GM12878 (cell line): ENCODE measurements around the gene NLGN1. TPM values are rescaled to one million over a fixed set of nuclear protein-coding genes. Genes with fewer than 3 reads are reported as not detected.

Experiments
- ATAC-seq: fragments of 200-7000 bp; cut with Tn5 transposase; 3 replicates; pipeline ENCODE4 v1.9.1; 2020; ENCODE audit warnings: mild to moderate bottlenecking, moderate library complexity
- BruUV-seq: library from RNA; stranded (reverse); fragments of 400-500 nt; replicated peaks from 2 replicates; lab custom pipeline; 2021; lab: Mats Ljungman, UMichigan
- CTCF ChIA-PET: fragments of 300-600 bp; sonication (Branson Sonifier 250); formaldehyde crosslinking; extraction: SDS; loops from one replicate; lab custom pipeline; 2021; ENCODE audit warnings: inconsistent platforms; lab: Yijun Ruan, JAX
- POLR2A ChIA-PET: fragments of 350-600 bp; formaldehyde crosslinking; extraction: SDS; loops from one replicate; lab custom pipeline; 2021; ENCODE audit warnings: inconsistent platforms; lab: Charles Lee
- RAD21 ChIA-PET: fragments of 300-600 bp; sonication (Branson Sonifier 250); formaldehyde crosslinking; loops from one replicate; lab custom pipeline; 2023; ENCODE audit warnings: antibody characterized with exemption; ENCODE audit not compliant: unreplicated experiment; lab: Charles Lee
- SMC1A ChIA-PET: fragments of 300-600 bp; sonication (Branson Sonifier 250); formaldehyde crosslinking; loops from one replicate; lab custom pipeline; 2023; ENCODE audit not compliant: unreplicated experiment, uncharacterized antibody; lab: Charles Lee
- DNase-seq: peaks from one replicate; pipeline ENCODE4 v3.0.0-alpha.2; 2011; ENCODE audit warnings: low read depth, low spot score
- FAIRE-seq: peaks from 3 replicates; lab custom pipeline; 2011; peaks lifted over from hg19 to GRCh38; lab: Jason Lieb, UNC
- H2AFZ ChIP-seq: 2 replicates; pipeline ENCODE4 v1.6.0; 2011; ENCODE audit warnings: low read depth, low read length, control low read depth; ENCODE audit not compliant: control insufficient read depth
- H3K27ac ChIP-seq: 2 replicates; pipeline ENCODE4 v1.5.1; 2011; ENCODE audit warnings: control low read depth; ENCODE audit not compliant: control insufficient read depth, insufficient read depth
- H3K27me3 ChIP-seq, 2 experiments: replicated peaks in 1 of 2; 2 replicates each; pipeline versions ENCODE4 v1.6.0 to v1.6.1; 2011; ENCODE audit warnings: low read length in 1 of 2; ENCODE audit not compliant: control insufficient read depth in 2 of 2, insufficient read depth in 2 of 2
- H3K36me3 ChIP-seq, 2 experiments: 2 replicates each; pipeline ENCODE4 v1.5.1; 2011; ENCODE audit warnings: low read length in 1 of 2; ENCODE audit not compliant: control insufficient read depth in 2 of 2, insufficient read depth in 2 of 2
- H3K4me1 ChIP-seq: 2 replicates; pipeline ENCODE4 v1.6.1; 2011; ENCODE audit warnings: mild to moderate bottlenecking, low read length, moderate library complexity, mixed read lengths; ENCODE audit not compliant: control insufficient read depth, insufficient read depth
- H3K4me2 ChIP-seq: 2 replicates; pipeline ENCODE4 v1.6.0; 2011; ENCODE audit warnings: control low read depth; ENCODE audit not compliant: control insufficient read depth, insufficient read depth
- H3K4me3 ChIP-seq: fragments of 200-600 bp; sonication (generic); 2 replicates; pipeline ENCODE4 v1.5.1; 2016
- H3K79me2 ChIP-seq: 2 replicates; pipeline ENCODE4 v1.6.0; 2011; ENCODE audit warnings: low read length; ENCODE audit not compliant: control insufficient read depth, insufficient read depth
- H3K9ac ChIP-seq: 2 replicates; pipeline ENCODE4 v1.8.0; 2011; ENCODE audit warnings: low read length, control low read depth, mixed read lengths; ENCODE audit not compliant: control insufficient read depth, insufficient read depth
- H3K9me3 ChIP-seq: replicated peaks from 3 replicates; pipeline ENCODE4 v1.5.1; 2011; ENCODE audit warnings: mild to moderate bottlenecking, low read length; ENCODE audit not compliant: control insufficient read depth, insufficient read depth
- H4K20me1 ChIP-seq: 2 replicates; pipeline ENCODE4 v1.6.0; 2011; ENCODE audit not compliant: control insufficient read depth, insufficient read depth
- ATF2 ChIP-seq: IDR thresholded peaks from 2 replicates; pipeline ENCODE4 v1.6.1; 2012; ENCODE audit warnings: low read length, inconsistent platforms
- ATF7 ChIP-seq: fragments of 450-650 bp; IDR thresholded peaks from 2 replicates; pipeline ENCODE4 v1.6.1; 2016; ENCODE audit warnings: low read depth, mild to moderate bottlenecking
- CHD1 ChIP-seq: IDR thresholded peaks from 2 replicates; pipeline ENCODE4 v1.6.1; 2012; ENCODE audit warnings: low read depth, low read length, improper control_type of control experiment
- EZH2 ChIP-seq: IDR thresholded peaks from 2 replicates; pipeline ENCODE4 v1.6.1; 2012; ENCODE audit warnings: low read depth, mild to moderate bottlenecking, control low read depth, inconsistent platforms, low read length, borderline replicate concordance; ENCODE audit not compliant: control insufficient read depth
- GABPA ChIP-seq: IDR thresholded peaks from 2 replicates; pipeline ENCODE4 v1.6.1; 2014; ENCODE audit warnings: antibody characterized with exemption, low read depth, mild to moderate bottlenecking, inconsistent platforms
- MLLT1 ChIP-seq: fragments of 450-650 bp; IDR thresholded peaks from 2 replicates; pipeline ENCODE4 v1.6.1; 2016; ENCODE audit warnings: mild to moderate bottlenecking
- MTA2 ChIP-seq: fragments of 450-650 bp; IDR thresholded peaks from 2 replicates; pipeline ENCODE4 v1.6.1; 2016; ENCODE audit warnings: low read depth, mild to moderate bottlenecking, moderate library complexity
- MYB ChIP-seq: fragments of 150-350 bp; IDR thresholded peaks from 2 replicates; pipeline ENCODE4 v1.6.1; 2014; ENCODE audit warnings: mild to moderate bottlenecking, low read depth, low read length, borderline replicate concordance
- NBN ChIP-seq: fragments of 450-650 bp; IDR thresholded peaks from 2 replicates; pipeline ENCODE4 v1.6.1; 2016
- PBX3 ChIP-seq: IDR thresholded peaks from 2 replicates; pipeline ENCODE4 v1.6.1; 2011; ENCODE audit warnings: mild to moderate bottlenecking, low read depth, low read length, moderate library complexity; ENCODE audit not compliant: insufficient replicate concordance
- STAT1 ChIP-seq: fragments of 450-650 bp; conservative IDR thresholded peaks from 2 replicates; pipeline ENCODE4 v1.6.1; 2014; ENCODE audit warnings: antibody characterized with exemption, mild to moderate bottlenecking
- TBL1XR1 ChIP-seq: IDR thresholded peaks from 2 replicates; pipeline ENCODE4 v1.6.1; 2012; ENCODE audit warnings: low read depth, low read length, improper control_type of control experiment
- WGBS: methylation state at CpG from one replicate; pipeline ENCODE4 v1.1.6; 2016; ENCODE audit warnings: low lambda C conversion rate; ENCODE audit not compliant: insufficient replicate concordance, insufficient coverage; ENCODE audit errors: missing lambda C conversion rate; 5-methylcytosine and 5-hydroxymethylcytosine counted together
- in situ Hi-C: fragments of 300-500 bp; cut with MboI; formaldehyde crosslinking; loops from 9 replicates; pipeline ENCODE4 v1.14.3; 2018; ENCODE audit warnings: mixed read lengths
- intact Hi-C: fragments of 100-400 bp; cut with micrococcal nuclease; formaldehyde crosslinking; loops from one replicate; pipeline ENCODE4 v1.14.2; 2022; ENCODE audit not compliant: unreplicated experiment
- polyA plus RNA-seq, 11 experiments: library from polyadenylated mRNA; depleted of rRNA in 4 of 11; unstranded in 6 of 11; stranded (reverse) in 5 of 11; fragments of >200 nt; fragmentation: Nextera tagmentation in 4 of 11; fragmentation: Illumina TruSeq in 1 of 11; extraction: Ambion mirVana in 4 of 11; extraction: Trizol in 1 of 11; gene quantifications; 1 replicate in 1 of 11; 2 replicates in 10 of 11; pipeline versions ENCODE4 v1.2.1 to v1.2.3, GENCODE V29; 2011 to 2016; ENCODE audit warnings: inconsistent platforms in 2 of 11, missing spikeins in 2 of 11, low read depth in 1 of 11
- total RNA-seq, 4 experiments: library from RNA; depleted of rRNA in 3 of 4; stranded (reverse); fragments of >200 nt in 3 of 4; fragmentation: Illumina TruSeq in 1 of 4; extraction: Trizol in 1 of 4; gene quantifications; 2 replicates each; pipeline versions ENCODE4 v1.2.1 to v1.2.3, GENCODE V29; 2013 to 2021
- TF ChIP-seq, protein P1 (sequence below): fragments of 150-350 bp; IDR thresholded peaks from 2 replicates; pipeline ENCODE4 v1.6.1; 2014; ENCODE audit warnings: mild to moderate bottlenecking, low read depth, low read length
- TF ChIP-seq, protein P2 (sequence below), 3 experiments: IDR thresholded peaks in 2 of 3; conservative IDR thresholded peaks in 1 of 3; 2 replicates each; pipeline ENCODE4 v1.5.1; 2011; ENCODE audit warnings: low read depth in 3 of 3, low read length in 3 of 3, mild to moderate bottlenecking in 3 of 3, control low read depth in 2 of 3, moderate library complexity in 2 of 3, inconsistent platforms in 1 of 3, mixed read lengths in 1 of 3; ENCODE audit not compliant: control insufficient read depth in 2 of 3, insufficient read depth in 1 of 3; ENCODE audit errors: extremely low read depth in 1 of 3
- TF ChIP-seq, protein P3 (sequence below): fragments of 450-650 bp; IDR thresholded peaks from 2 replicates; pipeline ENCODE4 v1.6.1; 2017; ENCODE audit warnings: mild to moderate bottlenecking, low read depth, inconsistent platforms; ENCODE audit not compliant: poor library complexity, severe bottlenecking

Gene NLGN1
- total and polyA plus RNA-seq, 10 of the 15 experiments (the other 5 are each of a cell fraction or from before 2014, with no cell fraction given), result not detected

- Histone ChIP-seq H3K9ac (no peak overlapping the region), H3K9me3 (no peaks in the 10 kb centered on the region), H3K79me2 (no peaks in the 10 kb centered on the region), H3K4me3 (no peak overlapping the region), H2AFZ (no peak overlapping the region), H4K20me1 (no peaks in the 10 kb centered on the region), H3K27me3 (peaks cover 5 to 12% of the 10 kb centered on the region in 2 experiments; a peak in 3 of 4 replicates), H3K4me1 (no peaks in the 10 kb centered on the region), H3K27ac (no peak overlapping the region), H3K36me3 (no peaks in the 10 kb centered on the region), H3K4me2 (no peak overlapping the region)
- DNase-seq, result no peak
- CTCF ChIA-PET, result no interaction called here
- intact Hi-C loops, result no loop called here
- RAD21 ChIA-PET, result no interaction called here
- in situ Hi-C loops, result no loop called here
- FAIRE-seq, result no peak
- POLR2A ChIA-PET, result no interaction called here
- no peak for ATAC-seq
- SMC1A ChIA-PET, result no interaction called here
- no TSS peak for BruUV-seq
- 0% methylated on average over 1 of the region's 1 CpG for WGBS
- TF ChIP-seq PBX3 (no peak), ATF2 (no peak), EZH2 (no peak), MTA2 (no peak), CHD1 (no peak), STAT1 (no peak), MYB (no peak), MLLT1 (no peak), ATF7 (no peak), GABPA (no peak), NBN (no peak), TBL1XR1 (no peak)
- TF ChIP-seq, protein P1, sequence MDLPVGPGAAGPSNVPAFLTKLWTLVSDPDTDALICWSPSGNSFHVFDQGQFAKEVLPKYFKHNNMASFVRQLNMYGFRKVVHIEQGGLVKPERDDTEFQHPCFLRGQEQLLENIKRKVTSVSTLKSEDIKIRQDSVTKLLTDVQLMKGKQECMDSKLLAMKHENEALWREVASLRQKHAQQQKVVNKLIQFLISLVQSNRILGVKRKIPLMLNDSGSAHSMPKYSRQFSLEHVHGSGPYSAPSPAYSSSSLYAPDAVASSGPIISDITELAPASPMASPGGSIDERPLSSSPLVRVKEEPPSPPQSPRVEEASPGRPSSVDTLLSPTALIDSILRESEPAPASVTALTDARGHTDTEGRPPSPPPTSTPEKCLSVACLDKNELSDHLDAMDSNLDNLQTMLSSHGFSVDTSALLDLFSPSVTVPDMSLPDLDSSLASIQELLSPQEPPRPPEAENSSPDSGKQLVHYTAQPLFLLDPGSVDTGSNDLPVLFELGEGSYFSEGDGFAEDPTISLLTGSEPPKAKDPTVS, result no peak
- TF ChIP-seq, protein P2, sequence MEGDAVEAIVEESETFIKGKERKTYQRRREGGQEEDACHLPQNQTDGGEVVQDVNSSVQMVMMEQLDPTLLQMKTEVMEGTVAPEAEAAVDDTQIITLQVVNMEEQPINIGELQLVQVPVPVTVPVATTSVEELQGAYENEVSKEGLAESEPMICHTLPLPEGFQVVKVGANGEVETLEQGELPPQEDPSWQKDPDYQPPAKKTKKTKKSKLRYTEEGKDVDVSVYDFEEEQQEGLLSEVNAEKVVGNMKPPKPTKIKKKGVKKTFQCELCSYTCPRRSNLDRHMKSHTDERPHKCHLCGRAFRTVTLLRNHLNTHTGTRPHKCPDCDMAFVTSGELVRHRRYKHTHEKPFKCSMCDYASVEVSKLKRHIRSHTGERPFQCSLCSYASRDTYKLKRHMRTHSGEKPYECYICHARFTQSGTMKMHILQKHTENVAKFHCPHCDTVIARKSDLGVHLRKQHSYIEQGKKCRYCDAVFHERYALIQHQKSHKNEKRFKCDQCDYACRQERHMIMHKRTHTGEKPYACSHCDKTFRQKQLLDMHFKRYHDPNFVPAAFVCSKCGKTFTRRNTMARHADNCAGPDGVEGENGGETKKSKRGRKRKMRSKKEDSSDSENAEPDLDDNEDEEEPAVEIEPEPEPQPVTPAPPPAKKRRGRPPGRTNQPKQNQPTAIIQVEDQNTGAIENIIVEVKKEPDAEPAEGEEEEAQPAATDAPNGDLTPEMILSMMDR (IDR thresholded peaks at IDR 0.05 in 2 of 3, conservative IDR thresholded peaks at IDR 0.05 in 1 of 3; ENCODE audit: control insufficient read depth in 2 of 3, extremely low read depth in 1 of 3, insufficient read depth in 1 of 3, low read depth in 3 of 3, low read length in 3 of 3), result no peak
- TF ChIP-seq, protein P3, sequence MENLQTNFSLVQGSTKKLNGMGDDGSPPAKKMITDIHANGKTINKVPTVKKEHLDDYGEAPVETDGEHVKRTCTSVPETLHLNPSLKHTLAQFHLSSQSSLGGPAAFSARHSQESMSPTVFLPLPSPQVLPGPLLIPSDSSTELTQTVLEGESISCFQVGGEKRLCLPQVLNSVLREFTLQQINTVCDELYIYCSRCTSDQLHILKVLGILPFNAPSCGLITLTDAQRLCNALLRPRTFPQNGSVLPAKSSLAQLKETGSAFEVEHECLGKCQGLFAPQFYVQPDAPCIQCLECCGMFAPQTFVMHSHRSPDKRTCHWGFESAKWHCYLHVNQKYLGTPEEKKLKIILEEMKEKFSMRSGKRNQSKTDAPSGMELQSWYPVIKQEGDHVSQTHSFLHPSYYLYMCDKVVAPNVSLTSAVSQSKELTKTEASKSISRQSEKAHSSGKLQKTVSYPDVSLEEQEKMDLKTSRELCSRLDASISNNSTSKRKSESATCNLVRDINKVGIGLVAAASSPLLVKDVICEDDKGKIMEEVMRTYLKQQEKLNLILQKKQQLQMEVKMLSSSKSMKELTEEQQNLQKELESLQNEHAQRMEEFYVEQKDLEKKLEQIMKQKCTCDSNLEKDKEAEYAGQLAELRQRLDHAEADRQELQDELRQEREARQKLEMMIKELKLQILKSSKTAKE, result no peak
These were observed 1.5 kb downstream of the NLGN1 start for GRCh38 chr3:173399044-173399443.
